HG03378 (cell line): ENCODE data around the gene SNAP91.
A peak's percentile ranks its signal among the peaks of the same experiment; 100 is the strongest.
"Not testable (repeated sequence)": the region's sequence is repeated elsewhere in the genome, so short reads cannot be mapped to it uniquely, and the experiment has no call there.

Source experiments
- ATAC-seq: cut with Tn5 transposase; IDR thresholded peaks from one replicate; pipeline ENCODE4 v1.9.1; 2021; ENCODE audit warnings: mild to moderate bottlenecking, moderate library complexity; ENCODE audit not compliant: unreplicated experiment

SNAP91 gene

DNA sequence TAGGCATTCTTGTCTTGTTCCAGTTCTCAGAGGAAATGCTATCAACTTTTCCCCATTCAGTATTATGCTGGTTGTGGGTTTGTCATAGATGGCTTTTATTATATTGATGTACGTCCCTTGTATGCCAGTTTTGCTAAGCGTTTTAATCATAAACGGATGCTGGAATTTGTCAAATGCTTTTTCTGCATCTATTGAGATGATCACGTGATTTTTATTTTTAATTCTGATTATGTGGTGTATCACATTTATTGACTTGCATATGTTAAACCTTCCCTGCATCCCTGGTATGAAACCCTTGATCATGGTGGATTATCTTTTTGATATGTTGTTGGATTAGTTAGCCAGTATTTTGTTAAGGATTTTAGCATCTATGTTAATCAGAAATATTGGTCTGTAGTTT is 79.0 kb downstream of the SNAP91 start:
- ATAC-seq: not testable (repeated sequence)

- peak; percentile 62 for ATAC-seq
Observed at GRCh38 chr6:83615025-83615999, 93.6 kb downstream of the SNAP91 start.

DNA sequence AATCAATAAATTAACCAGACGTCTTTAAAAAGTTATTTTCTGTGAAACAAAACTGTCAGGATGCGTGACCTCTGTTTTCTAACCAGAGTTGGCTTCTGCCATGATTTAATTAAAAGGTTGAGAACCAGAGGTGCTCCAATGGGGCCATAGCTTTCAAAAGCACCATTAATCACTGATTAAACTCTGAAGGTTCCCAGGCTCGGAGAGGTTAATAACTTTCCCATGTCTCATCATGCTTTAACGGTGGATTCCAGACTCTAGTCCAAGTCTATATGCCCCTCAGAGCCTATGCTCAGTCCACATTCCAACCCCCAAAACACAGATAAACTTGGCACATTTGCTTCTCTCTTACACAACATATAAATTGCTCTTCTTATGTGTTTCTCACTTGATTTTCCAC is 95.5 kb downstream of the SNAP91 start:
- ATAC-seq: no peak

GRCh38 chr6:83609248-83609647 is 99.7 kb downstream of the SNAP91 start:
- no peak for ATAC-seq

GRCh38 chr6:83605517-83605916 is 103.4 kb downstream of the SNAP91 start:
- no peak for ATAC-seq

- no peak for ATAC-seq
Observed at GRCh38 chr6:83603551-83603950, 105.3 kb downstream of the SNAP91 start.

DNA sequence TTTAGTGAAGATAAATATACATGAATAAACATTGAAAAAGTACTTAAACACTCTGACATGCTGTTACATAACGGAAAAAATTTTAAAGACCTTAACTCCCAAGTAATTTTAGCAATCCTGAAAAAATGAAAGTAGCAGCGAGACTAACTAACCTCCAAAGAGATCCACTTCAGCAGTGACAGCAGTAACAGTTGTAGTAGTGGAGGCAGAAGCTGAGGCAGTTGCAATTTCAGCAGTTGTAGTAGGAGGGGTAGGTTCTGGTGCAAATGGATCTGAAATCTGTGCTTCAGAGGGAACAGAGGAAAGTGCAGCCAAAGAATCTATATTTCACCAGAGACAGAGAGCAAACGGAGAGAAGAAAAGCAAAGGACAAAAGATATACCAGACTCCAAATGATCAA is 107.8 kb downstream of the SNAP91 start:
- no peak for ATAC-seq

DNA sequence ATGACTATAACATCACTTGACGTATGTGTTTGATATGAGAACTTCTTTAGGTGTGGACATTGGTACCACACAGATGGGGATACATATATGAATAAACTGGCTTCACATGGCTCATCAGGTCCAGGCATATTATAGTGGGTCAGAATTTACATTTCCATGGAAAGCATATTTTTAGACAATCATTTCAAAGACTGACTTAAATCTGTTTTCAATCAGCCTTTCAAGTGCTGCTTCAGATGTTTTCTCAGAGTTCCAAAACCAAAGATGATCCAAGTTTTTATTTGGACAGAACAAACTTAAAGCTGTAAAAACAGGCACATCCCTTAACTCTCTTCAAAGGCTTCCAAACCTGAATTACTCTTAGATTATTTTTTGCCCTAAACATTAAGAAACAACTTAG is 108.4 kb downstream of the SNAP91 start:
- no peak for ATAC-seq

- no peak for ATAC-seq
Observed at GRCh38 chr6:83597511-83597910, 111.4 kb downstream of the SNAP91 start.

- ATAC-seq: no peak
Observed at GRCh38 chr6:83597051-83597450, 111.8 kb downstream of the SNAP91 start.

DNA sequence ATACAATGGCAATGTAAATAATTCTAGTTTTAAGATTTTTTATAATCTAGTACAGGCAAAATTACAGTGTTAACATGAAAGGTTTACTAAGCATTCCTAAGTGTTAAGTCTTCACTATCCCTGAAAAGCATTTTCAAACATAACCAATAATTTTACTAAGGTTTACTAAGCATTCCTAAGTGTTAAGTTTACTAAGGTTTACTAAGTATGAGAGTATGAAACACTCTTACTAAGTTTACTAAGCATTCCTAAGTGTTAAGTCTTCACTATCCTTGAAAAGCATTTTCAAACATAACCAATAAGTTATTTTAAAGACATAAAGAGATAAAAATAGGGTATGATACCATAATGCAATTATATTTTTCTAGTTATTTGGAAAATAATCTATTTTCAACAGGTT is 114.0 kb downstream of the SNAP91 start:
- ATAC-seq: no peak

- no peak for ATAC-seq
Observed at GRCh38 chr6:83593395-83593785, 115.5 kb downstream of the SNAP91 start.

DNA sequence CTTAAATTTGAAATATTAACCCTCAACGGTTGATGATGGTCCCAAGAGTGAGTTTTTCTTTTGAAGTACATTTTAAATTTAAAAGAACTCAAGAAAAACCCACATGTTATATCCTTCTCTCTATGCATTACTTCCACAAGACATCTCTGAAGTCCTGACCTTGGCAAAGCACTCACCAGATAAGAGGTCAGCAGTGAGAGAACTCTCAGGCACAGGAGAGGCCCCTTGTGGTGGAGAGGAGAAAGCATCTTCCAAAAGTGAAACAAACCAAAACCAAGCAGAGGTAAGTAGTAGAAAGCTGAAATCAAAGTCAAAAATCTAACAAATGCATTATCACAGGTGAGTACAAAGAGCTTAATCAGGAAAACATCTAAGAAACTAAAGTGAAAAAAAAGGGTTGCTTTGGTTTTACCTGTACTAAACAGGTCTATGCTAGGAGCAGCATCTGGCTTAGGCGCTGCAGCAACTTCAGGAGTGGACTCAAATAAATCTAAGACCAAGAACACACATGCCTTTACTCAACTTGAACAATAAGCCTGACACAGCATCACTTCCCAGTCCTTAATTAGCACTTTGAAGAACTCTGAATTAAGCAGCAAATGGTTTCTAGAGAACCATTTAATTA is 116.0 kb downstream of the SNAP91 start:
- peak; percentile 94 for ATAC-seq

- no peak for ATAC-seq
Observed at GRCh38 chr6:83590416-83590815, 118.5 kb downstream of the SNAP91 start.

- no peak for ATAC-seq
Observed at GRCh38 chr6:83589076-83589475, 119.8 kb downstream of the SNAP91 start.

DNA sequence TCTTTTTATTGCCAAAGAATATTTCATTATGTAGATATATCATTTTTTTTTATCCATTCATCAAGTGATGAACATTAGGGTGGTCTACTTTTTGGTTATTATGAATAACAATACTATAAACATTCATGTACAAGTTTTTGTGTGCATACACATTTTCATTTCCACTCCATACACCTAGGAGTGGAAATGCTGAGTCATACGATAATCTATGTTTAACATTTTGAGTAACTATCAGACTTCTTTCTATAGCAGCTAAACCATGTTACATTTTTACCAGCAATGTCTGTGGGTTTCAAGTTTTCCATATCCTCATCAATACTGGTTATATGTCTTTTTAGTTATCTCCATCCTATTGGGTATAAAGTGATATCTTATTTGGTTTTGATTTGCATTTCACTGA is 130.8 kb downstream of the SNAP91 start:
- ATAC-seq: peak; percentile 50

- ATAC-seq: no peak
Observed at GRCh38 chr6:83574783-83575182, 134.1 kb downstream of the SNAP91 start.

DNA sequence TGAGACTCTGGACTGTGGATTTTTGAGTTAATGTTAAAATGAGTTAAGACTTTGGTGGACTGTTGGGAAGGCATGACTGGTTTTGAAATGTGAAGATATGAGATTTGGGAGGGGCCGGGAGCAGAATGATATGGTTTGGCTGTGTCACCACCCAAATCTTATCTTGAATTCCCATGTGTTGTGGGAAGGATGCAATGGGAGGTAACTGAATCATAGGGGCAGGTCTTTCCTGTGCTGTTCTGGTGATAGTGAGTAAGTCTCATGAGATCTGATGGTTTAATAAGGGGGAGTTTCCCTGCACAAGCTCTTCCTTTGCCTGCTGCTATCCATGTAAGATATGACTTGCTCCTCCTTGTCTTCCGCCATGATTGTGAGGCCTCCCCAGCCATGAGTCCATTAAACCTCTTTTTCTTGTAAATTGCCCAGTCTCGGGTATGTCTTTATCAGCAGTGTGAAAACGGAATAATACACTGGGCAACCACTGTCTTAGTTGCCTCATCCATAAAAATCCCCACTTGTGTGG is 137.2 kb downstream of the SNAP91 start:
- ATAC-seq: not testable (repeated sequence)

- ATAC-seq: no peak
Observed at GRCh38 chr6:83558975-83559374, 149.9 kb downstream of the SNAP91 start.

DNA sequence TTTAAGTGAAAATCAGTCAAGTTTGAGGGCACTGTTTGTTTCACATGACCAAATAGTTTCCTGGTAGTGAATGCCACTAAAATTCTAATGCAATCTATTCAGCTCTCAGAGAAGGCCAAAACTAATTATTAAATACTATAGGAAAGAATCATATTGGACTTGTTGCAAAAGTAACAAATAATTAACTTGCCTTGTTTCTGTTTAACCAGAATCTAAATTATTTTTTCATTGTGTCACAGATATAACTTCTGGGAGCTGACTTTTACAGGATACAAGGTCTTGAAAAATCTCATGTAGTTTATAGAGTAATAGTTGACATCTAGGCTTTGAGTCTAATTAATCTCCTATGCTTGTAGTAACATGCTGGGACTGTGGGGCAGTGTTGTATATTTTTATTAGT is 152.0 kb downstream of the SNAP91 start:
- ATAC-seq: no peak

- ATAC-seq: not testable (repeated sequence)
Observed at GRCh38 chr6:83551748-83552147, 157.2 kb downstream of the SNAP91 start.

DNA sequence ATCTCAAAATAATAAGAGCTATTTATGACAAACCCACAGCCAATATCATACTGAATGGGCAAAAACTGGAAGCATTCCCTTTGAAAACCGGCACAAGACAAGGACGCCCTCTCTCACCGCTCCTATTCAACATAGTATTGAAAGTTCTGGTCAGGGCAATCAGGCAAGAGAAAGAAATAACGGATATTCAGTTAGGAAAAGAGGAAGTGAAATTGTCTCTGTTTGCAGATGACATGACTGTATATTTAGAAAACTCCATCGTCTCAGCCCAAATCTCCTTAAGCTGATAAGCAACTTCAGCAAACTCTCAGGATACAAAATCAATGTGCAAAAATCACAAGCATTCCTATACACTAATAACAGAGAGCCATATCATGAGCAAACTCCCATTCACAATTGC is 158.4 kb downstream of the SNAP91 start:
- not testable (repeated sequence) for ATAC-seq
